PC-3 (cell line): ENCODE results near the gene LAMA3.

Experiments used
- EZH2 ChIP-seq: fragments of 300-600 bp; sonication (generic); IDR thresholded peaks from one replicate; pipeline ENCODE4 v1.6.1; 2017; ENCODE audit warnings: antibody characterized with exemption, mild to moderate bottlenecking, low read length; ENCODE audit not compliant: unreplicated experiment
- TF ChIP-seq, protein P1 (sequence below): fragments of 300-600 bp; sonication (generic); conservative IDR thresholded peaks from 2 replicates; pipeline ENCODE4 v1.5.1; 2017; ENCODE audit warnings: antibody characterized with exemption, low read depth, mild to moderate bottlenecking, low read length

DNA sequence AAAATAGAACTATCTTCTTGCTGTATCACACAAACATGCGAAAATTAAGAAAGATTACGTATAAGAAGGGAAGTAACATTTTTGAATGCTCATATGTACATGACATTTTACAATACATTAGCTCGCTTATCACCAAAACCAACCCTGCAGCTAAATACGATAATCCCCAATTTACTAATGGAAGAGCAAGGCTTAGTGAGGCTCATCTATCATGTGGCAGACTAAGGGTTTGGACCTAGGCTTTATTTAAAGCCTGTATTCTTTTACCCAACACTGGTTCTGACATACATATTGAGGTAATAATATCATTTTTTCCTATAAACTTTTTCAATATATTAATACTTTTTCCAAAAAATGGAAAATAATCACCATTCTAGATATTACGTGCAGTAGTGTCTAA lies 208.5 kb downstream of the LAMA3 start:
- TF ChIP-seq, protein P1, sequence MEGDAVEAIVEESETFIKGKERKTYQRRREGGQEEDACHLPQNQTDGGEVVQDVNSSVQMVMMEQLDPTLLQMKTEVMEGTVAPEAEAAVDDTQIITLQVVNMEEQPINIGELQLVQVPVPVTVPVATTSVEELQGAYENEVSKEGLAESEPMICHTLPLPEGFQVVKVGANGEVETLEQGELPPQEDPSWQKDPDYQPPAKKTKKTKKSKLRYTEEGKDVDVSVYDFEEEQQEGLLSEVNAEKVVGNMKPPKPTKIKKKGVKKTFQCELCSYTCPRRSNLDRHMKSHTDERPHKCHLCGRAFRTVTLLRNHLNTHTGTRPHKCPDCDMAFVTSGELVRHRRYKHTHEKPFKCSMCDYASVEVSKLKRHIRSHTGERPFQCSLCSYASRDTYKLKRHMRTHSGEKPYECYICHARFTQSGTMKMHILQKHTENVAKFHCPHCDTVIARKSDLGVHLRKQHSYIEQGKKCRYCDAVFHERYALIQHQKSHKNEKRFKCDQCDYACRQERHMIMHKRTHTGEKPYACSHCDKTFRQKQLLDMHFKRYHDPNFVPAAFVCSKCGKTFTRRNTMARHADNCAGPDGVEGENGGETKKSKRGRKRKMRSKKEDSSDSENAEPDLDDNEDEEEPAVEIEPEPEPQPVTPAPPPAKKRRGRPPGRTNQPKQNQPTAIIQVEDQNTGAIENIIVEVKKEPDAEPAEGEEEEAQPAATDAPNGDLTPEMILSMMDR = no peak
- TF ChIP-seq EZH2 = no peak
